ENCODE measurements around the gene ZNRF1.

DNA sequence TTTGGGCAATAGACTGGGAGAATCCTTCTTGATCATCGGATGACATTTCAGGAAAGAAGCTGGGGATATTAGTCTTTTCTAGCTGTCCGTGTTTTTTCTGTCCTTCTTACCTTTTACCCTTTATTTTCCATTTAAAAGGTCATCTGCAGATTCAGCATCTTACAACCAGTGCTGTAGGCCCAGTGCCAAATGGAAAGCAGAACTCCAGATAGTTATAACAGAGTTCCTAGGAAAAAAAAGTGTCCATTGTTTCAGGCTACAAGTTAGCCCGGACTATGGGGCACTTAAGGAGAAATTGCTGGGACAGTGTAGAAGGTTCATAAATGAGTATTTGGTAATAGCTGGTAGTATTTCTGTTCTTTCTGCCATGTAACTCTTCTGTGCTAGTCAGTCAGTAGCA is 89.4 kb downstream of the ZNRF1 start:
- TF ChIP-seq POLR2A (IDR thresholded peaks at IDR 0.05) (no peak), POLR2AphosphoS5 (IDR thresholded peaks at IDR 0.05) (no peak)

All from breast epithelium (tissue), 3 donors.